HEK293 (cell line): ENCODE measurements around the gene KPNA4.

Experiments used
- CTCF ChIA-PET: fragments of 350-600 bp; formaldehyde crosslinking; extraction: SDS; loops from one replicate; lab custom pipeline; 2021; ENCODE audit warnings: antibody characterized with exemption; lab: Yijun Ruan, JAX
- POLR2A ChIA-PET: fragments of 300-600 bp; formaldehyde crosslinking; extraction: SDS; loops from one replicate; lab custom pipeline; 2020; ENCODE audit warnings: antibody characterized with exemption, inconsistent platforms; lab: Yijun Ruan, JAX
- H3K27ac ChIP-seq: fragments of 200-500 bp; sonication (Bioruptor generic); 2 replicates; pipeline ENCODE4 v1.5.1; 2014; ENCODE audit warnings: low read depth, low read length, control low read depth, inconsistent platforms; ENCODE audit errors: extremely low read depth
- H3K36me3 ChIP-seq, 2 experiments: fragments of 200-500 bp in 1 of 2; sonication (Bioruptor generic) in 1 of 2; 1 replicate in 1 of 2; 2 replicates in 1 of 2; pipeline ENCODE4 v1.5.1; 2014 to 2017; ENCODE audit warnings: inconsistent platforms in 2 of 2, low read length in 2 of 2; ENCODE audit not compliant: control insufficient read depth in 2 of 2, insufficient read depth in 1 of 2
- H3K4me1 ChIP-seq: fragments of 200-500 bp; sonication (Bioruptor generic); 2 replicates; pipeline ENCODE4 v1.5.1; 2014; ENCODE audit warnings: mild to moderate bottlenecking, low read length, inconsistent platforms; ENCODE audit not compliant: control insufficient read depth, insufficient read depth
- H3K4me3 ChIP-seq: 2 replicates; pipeline ENCODE4 v1.5.1; 2011; ENCODE audit warnings: low read depth, mild to moderate bottlenecking, control low read depth, low read length, moderate library complexity
- H3K9me3 ChIP-seq: fragments of 200-500 bp; sonication (Bioruptor generic); 2 replicates; pipeline ENCODE4 v1.5.1; 2014; ENCODE audit warnings: low read depth, low read length, inconsistent platforms; ENCODE audit not compliant: control insufficient read depth, insufficient read depth
- HOXD13 ChIP-seq: sonication (generic); formaldehyde crosslinking; IDR thresholded peaks from 2 replicates; pipeline ENCODE4 v1.8.0; 2022; ENCODE audit warnings: missing genetic modification reagents, borderline replicate concordance
- SCRT2 ChIP-seq: fragments of 450-650 bp; formaldehyde crosslinking; IDR thresholded peaks from 2 replicates; pipeline ENCODE4 v1.5.1; 2016; ENCODE audit warnings: missing biosample characterization, missing genetic modification characterization
- ZEB2 ChIP-seq: fragments of 450-650 bp; formaldehyde crosslinking; IDR thresholded peaks from 2 replicates; pipeline ENCODE4 v1.5.1; 2016; ENCODE audit warnings: missing biosample characterization, missing genetic modification characterization
- ZFP69B ChIP-seq: fragments of 450-650 bp; formaldehyde crosslinking; IDR thresholded peaks from 2 replicates; pipeline ENCODE4 v1.5.1; 2016; ENCODE audit warnings: missing biosample characterization, missing genetic modification characterization
- ZNF10 ChIP-seq: fragments of 450-650 bp; formaldehyde crosslinking; IDR thresholded peaks from 2 replicates; pipeline ENCODE4 v1.5.1; 2017; ENCODE audit warnings: missing biosample characterization, missing genetic modification characterization
- ZNF24 ChIP-seq: fragments of 450-650 bp; formaldehyde crosslinking; IDR thresholded peaks from 2 replicates; pipeline ENCODE4 v1.5.1; 2016; ENCODE audit warnings: missing biosample characterization, missing genetic modification characterization
- ZNF416 ChIP-seq: fragments of 450-650 bp; formaldehyde crosslinking; IDR thresholded peaks from 2 replicates; pipeline ENCODE4 v1.5.1; 2016; ENCODE audit warnings: missing biosample characterization, missing genetic modification characterization
- ZNF530 ChIP-seq: fragments of 450-650 bp; formaldehyde crosslinking; IDR thresholded peaks from 2 replicates; pipeline ENCODE4 v1.5.1; 2016; ENCODE audit warnings: low read depth, missing biosample characterization, missing genetic modification characterization
- ZNF610 ChIP-seq: fragments of 450-650 bp; formaldehyde crosslinking; IDR thresholded peaks from 2 replicates; pipeline ENCODE4 v1.5.1; 2016; ENCODE audit warnings: missing biosample characterization, missing genetic modification characterization, borderline replicate concordance
- ZXDB ChIP-seq: fragments of 450-650 bp; formaldehyde crosslinking; IDR thresholded peaks from 2 replicates; pipeline ENCODE4 v1.5.1; 2016; ENCODE audit warnings: missing biosample characterization, missing genetic modification characterization
- TF ChIP-seq, protein P1 (sequence below): fragments of 450-650 bp; formaldehyde crosslinking; IDR thresholded peaks from 2 replicates; pipeline ENCODE4 v1.5.1; 2017; ENCODE audit warnings: missing biosample characterization, missing genetic modification characterization
- TF ChIP-seq, protein P2 (sequence below): fragments of 450-650 bp; formaldehyde crosslinking; IDR thresholded peaks from 2 replicates; pipeline ENCODE4 v1.5.1; 2016; ENCODE audit warnings: missing biosample characterization, missing genetic modification characterization
- TF ChIP-seq, protein P3 (sequence below): fragments of 450-650 bp; formaldehyde crosslinking; IDR thresholded peaks from 2 replicates; pipeline ENCODE4 v1.5.1; 2016; ENCODE audit warnings: missing biosample characterization, missing genetic modification characterization, borderline replicate concordance
- TF ChIP-seq, protein P4 (sequence below): fragments of 450-650 bp; formaldehyde crosslinking; IDR thresholded peaks from 2 replicates; pipeline ENCODE4 v1.5.1; 2016; ENCODE audit warnings: missing biosample characterization, missing genetic modification characterization
- TF ChIP-seq, protein P5 (sequence below): sonication (generic); formaldehyde crosslinking; IDR thresholded peaks from 2 replicates; pipeline ENCODE4 v1.8.1; 2022; ENCODE audit warnings: mild to moderate bottlenecking, moderate library complexity, missing genetic modification reagents

The KPNA4 gene

DNA sequence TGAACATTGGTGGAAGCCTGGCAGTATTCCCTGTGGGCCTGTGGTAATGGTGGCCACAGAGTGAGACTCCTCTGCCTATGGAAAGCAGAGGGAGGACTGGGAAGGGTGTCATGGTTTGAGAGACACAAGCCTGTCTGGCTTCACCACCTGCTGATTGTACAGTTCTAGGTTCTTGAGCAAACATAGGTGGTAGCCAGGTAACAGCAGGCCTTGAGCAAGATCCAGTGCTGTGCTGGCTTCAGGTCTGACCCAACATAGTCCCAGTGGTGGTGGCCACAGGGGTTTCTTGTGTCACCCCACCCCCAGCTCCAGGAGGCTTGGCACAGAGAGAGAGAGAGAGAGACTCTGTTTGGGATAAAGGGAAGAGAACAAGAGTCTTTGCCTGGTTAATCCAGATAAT lies 22.7 kb upstream of the KPNA4 start:
- H3K36me3 ChIP-seq = no peaks in the 10 kb centered on the region
- H3K4me3 ChIP-seq = no peak overlapping the region
- TF ChIP-seq, protein P1, sequence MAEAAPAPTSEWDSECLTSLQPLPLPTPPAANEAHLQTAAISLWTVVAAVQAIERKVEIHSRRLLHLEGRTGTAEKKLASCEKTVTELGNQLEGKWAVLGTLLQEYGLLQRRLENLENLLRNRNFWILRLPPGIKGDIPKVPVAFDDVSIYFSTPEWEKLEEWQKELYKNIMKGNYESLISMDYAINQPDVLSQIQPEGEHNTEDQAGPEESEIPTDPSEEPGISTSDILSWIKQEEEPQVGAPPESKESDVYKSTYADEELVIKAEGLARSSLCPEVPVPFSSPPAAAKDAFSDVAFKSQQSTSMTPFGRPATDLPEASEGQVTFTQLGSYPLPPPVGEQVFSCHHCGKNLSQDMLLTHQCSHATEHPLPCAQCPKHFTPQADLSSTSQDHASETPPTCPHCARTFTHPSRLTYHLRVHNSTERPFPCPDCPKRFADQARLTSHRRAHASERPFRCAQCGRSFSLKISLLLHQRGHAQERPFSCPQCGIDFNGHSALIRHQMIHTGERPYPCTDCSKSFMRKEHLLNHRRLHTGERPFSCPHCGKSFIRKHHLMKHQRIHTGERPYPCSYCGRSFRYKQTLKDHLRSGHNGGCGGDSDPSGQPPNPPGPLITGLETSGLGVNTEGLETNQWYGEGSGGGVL (tag by site-specific recombination) = no peak
- TF ChIP-seq SCRT2 (no peak), ZNF10 (no peak), ZNF610 (tag by site-specific recombination) (no peak), ZNF530 (no peak), ZEB2 (no peak), ZFP69B (tag by site-specific recombination) (no peak), HOXD13 (CRISPR knock-in tag) (no peak)
- TF ChIP-seq, protein P2, sequence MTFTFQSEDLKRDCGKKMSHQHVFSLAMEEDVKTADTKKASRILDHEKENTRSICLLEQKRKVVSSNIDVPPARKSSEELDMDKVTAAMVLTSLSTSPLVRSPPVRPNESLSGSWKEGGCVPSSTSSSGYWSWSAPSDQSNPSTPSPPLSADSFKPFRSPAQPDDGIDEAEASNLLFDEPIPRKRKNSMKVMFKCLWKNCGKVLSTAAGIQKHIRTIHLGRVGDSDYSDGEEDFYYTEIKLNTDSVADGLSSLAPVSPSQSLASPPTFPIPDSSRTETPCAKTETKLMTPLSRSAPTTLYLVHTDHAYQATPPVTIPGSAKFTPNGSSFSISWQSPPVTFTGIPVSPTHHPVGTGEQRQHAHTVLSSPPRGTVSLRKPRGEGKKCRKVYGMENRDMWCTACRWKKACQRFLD (tag by site-specific recombination) = no peak
- TF ChIP-seq, protein P3, sequence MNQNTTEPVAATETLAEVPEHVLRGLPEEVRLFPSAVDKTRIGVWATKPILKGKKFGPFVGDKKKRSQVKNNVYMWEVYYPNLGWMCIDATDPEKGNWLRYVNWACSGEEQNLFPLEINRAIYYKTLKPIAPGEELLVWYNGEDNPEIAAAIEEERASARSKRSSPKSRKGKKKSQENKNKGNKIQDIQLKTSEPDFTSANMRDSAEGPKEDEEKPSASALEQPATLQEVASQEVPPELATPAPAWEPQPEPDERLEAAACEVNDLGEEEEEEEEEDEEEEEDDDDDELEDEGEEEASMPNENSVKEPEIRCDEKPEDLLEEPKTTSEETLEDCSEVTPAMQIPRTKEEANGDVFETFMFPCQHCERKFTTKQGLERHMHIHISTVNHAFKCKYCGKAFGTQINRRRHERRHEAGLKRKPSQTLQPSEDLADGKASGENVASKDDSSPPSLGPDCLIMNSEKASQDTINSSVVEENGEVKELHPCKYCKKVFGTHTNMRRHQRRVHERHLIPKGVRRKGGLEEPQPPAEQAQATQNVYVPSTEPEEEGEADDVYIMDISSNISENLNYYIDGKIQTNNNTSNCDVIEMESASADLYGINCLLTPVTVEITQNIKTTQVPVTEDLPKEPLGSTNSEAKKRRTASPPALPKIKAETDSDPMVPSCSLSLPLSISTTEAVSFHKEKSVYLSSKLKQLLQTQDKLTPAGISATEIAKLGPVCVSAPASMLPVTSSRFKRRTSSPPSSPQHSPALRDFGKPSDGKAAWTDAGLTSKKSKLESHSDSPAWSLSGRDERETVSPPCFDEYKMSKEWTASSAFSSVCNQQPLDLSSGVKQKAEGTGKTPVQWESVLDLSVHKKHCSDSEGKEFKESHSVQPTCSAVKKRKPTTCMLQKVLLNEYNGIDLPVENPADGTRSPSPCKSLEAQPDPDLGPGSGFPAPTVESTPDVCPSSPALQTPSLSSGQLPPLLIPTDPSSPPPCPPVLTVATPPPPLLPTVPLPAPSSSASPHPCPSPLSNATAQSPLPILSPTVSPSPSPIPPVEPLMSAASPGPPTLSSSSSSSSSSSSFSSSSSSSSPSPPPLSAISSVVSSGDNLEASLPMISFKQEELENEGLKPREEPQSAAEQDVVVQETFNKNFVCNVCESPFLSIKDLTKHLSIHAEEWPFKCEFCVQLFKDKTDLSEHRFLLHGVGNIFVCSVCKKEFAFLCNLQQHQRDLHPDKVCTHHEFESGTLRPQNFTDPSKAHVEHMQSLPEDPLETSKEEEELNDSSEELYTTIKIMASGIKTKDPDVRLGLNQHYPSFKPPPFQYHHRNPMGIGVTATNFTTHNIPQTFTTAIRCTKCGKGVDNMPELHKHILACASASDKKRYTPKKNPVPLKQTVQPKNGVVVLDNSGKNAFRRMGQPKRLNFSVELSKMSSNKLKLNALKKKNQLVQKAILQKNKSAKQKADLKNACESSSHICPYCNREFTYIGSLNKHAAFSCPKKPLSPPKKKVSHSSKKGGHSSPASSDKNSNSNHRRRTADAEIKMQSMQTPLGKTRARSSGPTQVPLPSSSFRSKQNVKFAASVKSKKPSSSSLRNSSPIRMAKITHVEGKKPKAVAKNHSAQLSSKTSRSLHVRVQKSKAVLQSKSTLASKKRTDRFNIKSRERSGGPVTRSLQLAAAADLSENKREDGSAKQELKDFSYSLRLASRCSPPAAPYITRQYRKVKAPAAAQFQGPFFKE (tag by site-specific recombination) = no peak
- no peak overlapping the region for H3K27ac ChIP-seq
- no peaks in the 10 kb centered on the region for H3K4me1 ChIP-seq
- no peaks in the 10 kb centered on the region for H3K9me3 ChIP-seq
- ChIA-PET POLR2A (no interaction called here), CTCF (interaction anchor here (0.6 kb wide), 2 partner anchors 297 to 718 kb away, joined by 3 read pairs; no protein-coding TSS in a partner anchor)

DNA sequence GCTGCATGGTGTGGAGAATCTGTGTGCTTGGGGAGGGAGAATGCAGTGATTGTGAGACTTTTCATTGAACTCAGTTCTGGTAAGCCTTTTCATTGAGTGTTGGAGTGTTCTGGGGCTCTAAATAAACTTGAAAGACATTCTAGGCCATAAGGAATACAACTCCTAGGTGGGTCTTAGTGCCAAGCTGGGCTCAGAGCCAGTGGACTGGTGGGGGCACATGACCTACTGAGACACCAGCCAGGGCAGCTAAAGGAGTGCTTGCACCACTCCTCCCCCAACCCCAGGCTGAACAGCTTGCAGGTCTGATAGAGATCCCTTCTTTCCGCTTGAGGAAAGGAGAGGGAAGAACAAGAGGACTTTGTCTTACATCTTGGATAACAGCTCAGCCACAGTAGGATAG lies 21.7 kb upstream of the KPNA4 start:
- Histone ChIP-seq H3K4me3 (no peak overlapping the region), H3K9me3 (no peaks in the 10 kb centered on the region), H3K36me3 (no peaks in the 10 kb centered on the region), H3K27ac (no peak overlapping the region), H3K4me1 (no peaks in the 10 kb centered on the region)
- TF ChIP-seq ZNF530 (no peak), ZXDB (tag by site-specific recombination) (no peak), ZNF24 (tag by site-specific recombination) (no peak), ZNF416 (tag by site-specific recombination) (no peak)
- TF ChIP-seq, protein P4, sequence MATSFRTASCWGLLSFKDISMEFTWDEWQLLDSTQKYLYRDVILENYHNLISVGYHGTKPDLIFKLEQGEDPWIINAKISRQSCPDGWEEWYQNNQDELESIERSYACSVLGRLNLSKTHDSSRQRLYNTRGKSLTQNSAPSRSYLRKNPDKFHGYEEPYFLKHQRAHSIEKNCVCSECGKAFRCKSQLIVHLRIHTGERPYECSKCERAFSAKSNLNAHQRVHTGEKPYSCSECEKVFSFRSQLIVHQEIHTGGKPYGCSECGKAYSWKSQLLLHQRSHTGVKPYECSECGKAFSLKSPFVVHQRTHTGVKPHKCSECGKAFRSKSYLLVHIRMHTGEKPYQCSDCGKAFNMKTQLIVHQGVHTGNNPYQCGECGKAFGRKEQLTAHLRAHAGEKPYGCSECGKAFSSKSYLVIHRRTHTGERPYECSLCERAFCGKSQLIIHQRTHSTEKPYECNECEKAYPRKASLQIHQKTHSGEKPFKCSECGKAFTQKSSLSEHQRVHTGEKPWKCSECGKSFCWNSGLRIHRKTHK = no peak
- TF ChIP-seq, protein P5, sequence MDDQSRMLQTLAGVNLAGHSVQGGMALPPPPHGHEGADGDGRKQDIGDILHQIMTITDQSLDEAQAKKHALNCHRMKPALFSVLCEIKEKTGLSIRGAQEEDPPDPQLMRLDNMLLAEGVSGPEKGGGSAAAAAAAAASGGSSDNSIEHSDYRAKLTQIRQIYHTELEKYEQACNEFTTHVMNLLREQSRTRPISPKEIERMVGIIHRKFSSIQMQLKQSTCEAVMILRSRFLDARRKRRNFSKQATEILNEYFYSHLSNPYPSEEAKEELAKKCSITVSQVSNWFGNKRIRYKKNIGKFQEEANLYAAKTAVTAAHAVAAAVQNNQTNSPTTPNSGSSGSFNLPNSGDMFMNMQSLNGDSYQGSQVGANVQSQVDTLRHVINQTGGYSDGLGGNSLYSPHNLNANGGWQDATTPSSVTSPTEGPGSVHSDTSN (CRISPR knock-in tag) = no peak
- POLR2A ChIA-PET = no interaction called here
- CTCF ChIA-PET = no interaction called here
